ENCODE measurements around the gene FBXO42. TPM values are rescaled to one million over a fixed set of nuclear protein-coding genes. Genes with fewer than 3 reads are reported as not detected.

Gene FBXO42
- total RNA-seq, 4 donors from 2014 or later = 24.3 to 41.9 (median 31.9) TPM

DNA sequence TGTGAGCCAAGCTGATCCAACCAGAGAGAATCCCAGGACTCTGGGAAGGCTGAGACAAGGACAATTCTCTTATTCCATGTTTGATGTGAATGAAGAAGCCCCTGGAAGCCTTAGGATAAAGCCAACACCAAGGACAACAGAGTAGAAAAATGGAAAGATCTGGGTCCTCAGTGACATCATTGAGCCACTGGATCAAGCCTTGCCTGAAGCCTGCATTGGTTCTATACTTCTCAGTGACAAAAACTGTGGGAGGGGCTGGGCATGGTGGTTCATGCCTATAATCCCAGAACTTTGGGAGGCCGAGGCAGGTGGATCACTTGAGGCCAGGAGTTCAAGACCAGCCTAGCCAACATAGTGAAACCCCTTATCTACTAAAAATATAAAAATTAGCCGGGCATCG, 155.4 kb downstream of the FBXO42 start:
- 63 to 100% methylated on average over 2 to 3 of the region's 3 CpGs for WGBS, 2 donors
- intact Hi-C loops (cut with DNase I) = no loop called here
- no peak for TF ChIP-seq POLR2A (IDR thresholded peaks at IDR 0.05)
- TF ChIP-seq, protein P1, sequence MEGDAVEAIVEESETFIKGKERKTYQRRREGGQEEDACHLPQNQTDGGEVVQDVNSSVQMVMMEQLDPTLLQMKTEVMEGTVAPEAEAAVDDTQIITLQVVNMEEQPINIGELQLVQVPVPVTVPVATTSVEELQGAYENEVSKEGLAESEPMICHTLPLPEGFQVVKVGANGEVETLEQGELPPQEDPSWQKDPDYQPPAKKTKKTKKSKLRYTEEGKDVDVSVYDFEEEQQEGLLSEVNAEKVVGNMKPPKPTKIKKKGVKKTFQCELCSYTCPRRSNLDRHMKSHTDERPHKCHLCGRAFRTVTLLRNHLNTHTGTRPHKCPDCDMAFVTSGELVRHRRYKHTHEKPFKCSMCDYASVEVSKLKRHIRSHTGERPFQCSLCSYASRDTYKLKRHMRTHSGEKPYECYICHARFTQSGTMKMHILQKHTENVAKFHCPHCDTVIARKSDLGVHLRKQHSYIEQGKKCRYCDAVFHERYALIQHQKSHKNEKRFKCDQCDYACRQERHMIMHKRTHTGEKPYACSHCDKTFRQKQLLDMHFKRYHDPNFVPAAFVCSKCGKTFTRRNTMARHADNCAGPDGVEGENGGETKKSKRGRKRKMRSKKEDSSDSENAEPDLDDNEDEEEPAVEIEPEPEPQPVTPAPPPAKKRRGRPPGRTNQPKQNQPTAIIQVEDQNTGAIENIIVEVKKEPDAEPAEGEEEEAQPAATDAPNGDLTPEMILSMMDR (IDR thresholded peaks at IDR 0.05) = no peak

More for the DNA sequence above, 155.4 kb downstream of the FBXO42 start:
- H3K27ac ChIP-seq = no peak overlapping the region
- no peaks in the 10 kb centered on the region for H3K27me3 ChIP-seq
- no peaks in the 10 kb centered on the region for H3K36me3 ChIP-seq
- no peak overlapping the region for H3K4me3 ChIP-seq (replicated peaks in 1 of 3)
- DNase-seq = no peak
- H3K4me1 ChIP-seq = peaks cover 4 to 5% of the 10 kb centered on the region in 2 donors
- H3K9me3 ChIP-seq = no peaks in the 10 kb centered on the region

Small RNA genes within 50 kb of the gene (small RNA-seq; reads per million reads assigned to genes)
- gene MT1XP1 = 0.85 reads per million

Other genes with a start within 250 kb of the FBXO42 start
- gene EPHA2, start 196.4 kb downstream of the FBXO42 start, total RNA-seq = 10 to 100 TPM; 22.3 to 53.2 (median 29.3) TPM
- 10 to 100 TPM; 11.9 to 32.3 (median 17.5) TPM for gene ARHGEF19, start 139.8 kb downstream of the FBXO42 start, total RNA-seq
- gene CPLANE2, start 115.3 kb downstream of the FBXO42 start, total RNA-seq = 10 to 100 TPM in 3 of 4 donors, 1 to 10 TPM in 1; 4.3 to 21.8 (median 15.3) TPM
- 10 to 100 TPM; 59.4 to 82.8 (median 74.4) TPM for gene SZRD1, start 14.8 kb upstream of the FBXO42 start, total RNA-seq
- gene SPATA21, start 84.9 kb upstream of the FBXO42 start, total RNA-seq = not detected
- 10 to 100 TPM; 43.8 to 56.8 (median 48.6) TPM for gene NECAP2, start 88.2 kb upstream of the FBXO42 start, total RNA-seq
- gene RNU1-1, start 161.8 kb upstream of the FBXO42 start, total RNA-seq = under 1 TPM; under 0.01 TPM